H9 (cell line): ENCODE results near the gene CNNM4. TPM values are rescaled to one million over a fixed set of nuclear protein-coding genes. Genes with fewer than 3 reads are reported as not detected.

Source experiments
- DNase-seq: peaks from one replicate; pipeline ENCODE4 v3.0.0-alpha.2; 2017
- H2AFZ ChIP-seq: one replicate; pipeline ENCODE4 v1.6.1; 2013; ENCODE audit warnings: mild to moderate bottlenecking, low read length, control low read depth, moderate library complexity
- H2AK5ac ChIP-seq: 2 replicates; pipeline ENCODE4 v1.6.1; 2013; ENCODE audit warnings: low read length, control low read depth, mixed read lengths; ENCODE audit not compliant: insufficient read length
- H2BK120ac ChIP-seq: one replicate; pipeline ENCODE4 v1.6.1; 2013; ENCODE audit warnings: low read depth, mild to moderate bottlenecking, low read length, control low read depth, inconsistent platforms; ENCODE audit not compliant: poor library complexity, severe bottlenecking
- H2BK12ac ChIP-seq: 2 replicates; pipeline ENCODE4 v1.6.1; 2013; ENCODE audit warnings: low read length, control low read depth, mixed read lengths, low read depth; ENCODE audit not compliant: insufficient read length
- H2BK15ac ChIP-seq: 2 replicates; pipeline ENCODE4 v1.6.1; 2013; ENCODE audit warnings: low read depth, low read length, control low read depth
- H2BK20ac ChIP-seq: one replicate; pipeline ENCODE4 v1.6.1; 2013; ENCODE audit warnings: low read depth, mild to moderate bottlenecking, low read length, control low read depth, inconsistent platforms; ENCODE audit not compliant: poor library complexity, severe bottlenecking
- H2BK5ac ChIP-seq: 2 replicates; pipeline ENCODE4 v1.6.1; 2013; ENCODE audit warnings: low read length, control low read depth, mixed read lengths; ENCODE audit not compliant: insufficient read length
- H3K14ac ChIP-seq: 2 replicates; pipeline ENCODE4 v1.6.1; 2013; ENCODE audit warnings: low read length, control low read depth; ENCODE audit not compliant: insufficient read depth
- H3K18ac ChIP-seq: 2 replicates; pipeline ENCODE4 v1.6.1; 2013; ENCODE audit warnings: low read depth, mild to moderate bottlenecking, mixed read lengths, low read length, control low read depth; ENCODE audit not compliant: insufficient read length
- H3K23ac ChIP-seq: 2 replicates; pipeline ENCODE4 v1.6.1; 2013; ENCODE audit warnings: low read length, control low read depth, mixed read lengths, low read depth; ENCODE audit not compliant: insufficient read length
- H3K23me2 ChIP-seq: 2 replicates; pipeline ENCODE4 v1.6.1; 2013; ENCODE audit warnings: low read depth, mild to moderate bottlenecking, mixed read lengths, low read length, control low read depth; ENCODE audit not compliant: insufficient read length, poor library complexity, severe bottlenecking
- H3K27ac ChIP-seq: 2 replicates; pipeline ENCODE4 v1.5.1; 2013; ENCODE audit warnings: low read length, control low read depth, mixed read lengths, low read depth; ENCODE audit not compliant: insufficient read length
- H3K27me3 ChIP-seq: 2 replicates; pipeline ENCODE4 v1.6.1; 2013; ENCODE audit warnings: low read length, control low read depth, inconsistent platforms; ENCODE audit not compliant: insufficient read depth
- H3K4ac ChIP-seq: 2 replicates; pipeline ENCODE4 v1.6.1; 2013; ENCODE audit warnings: low read depth, mild to moderate bottlenecking, control low read depth, inconsistent platforms, low read length, moderate library complexity
- H3K4me1 ChIP-seq: 2 replicates; pipeline ENCODE4 v1.6.1; 2013; ENCODE audit warnings: low read length, control low read depth, inconsistent platforms; ENCODE audit not compliant: insufficient read depth
- H3K4me2 ChIP-seq: 2 replicates; pipeline ENCODE4 v1.6.1; 2013; ENCODE audit warnings: low read length, control low read depth, mixed read lengths; ENCODE audit not compliant: insufficient read length, insufficient read depth
- H3K56ac ChIP-seq: 2 replicates; pipeline ENCODE4 v1.6.1; 2013; ENCODE audit warnings: low read depth, mild to moderate bottlenecking, mixed read lengths, low read length, control low read depth; ENCODE audit not compliant: insufficient read length
- H3K79me1 ChIP-seq: 2 replicates; pipeline ENCODE4 v1.6.1; 2013; ENCODE audit warnings: low read depth, mild to moderate bottlenecking, moderate library complexity, low read length, control low read depth, inconsistent platforms; ENCODE audit not compliant: insufficient read depth, poor library complexity, severe bottlenecking
- H3K79me2 ChIP-seq: 2 replicates; pipeline ENCODE4 v1.6.1; 2013; ENCODE audit warnings: low read length, control low read depth, inconsistent platforms; ENCODE audit not compliant: insufficient read depth
- H3K9ac ChIP-seq: 2 replicates; pipeline ENCODE4 v1.6.1; 2013; ENCODE audit warnings: low read length, control low read depth, mixed read lengths; ENCODE audit not compliant: insufficient read length; ENCODE audit errors: extremely low read depth
- H3K9me3 ChIP-seq: one replicate; pipeline ENCODE4 v1.6.1; 2013; ENCODE audit warnings: low read depth, low read length, inconsistent platforms; ENCODE audit not compliant: control insufficient read depth
- H3T11ph ChIP-seq: one replicate; pipeline ENCODE4 v1.6.1; 2013; ENCODE audit warnings: mild to moderate bottlenecking, low read length, control low read depth, inconsistent platforms
- H4K20me1 ChIP-seq: one replicate; pipeline ENCODE4 v1.6.1; 2013; ENCODE audit not compliant: control insufficient read depth, insufficient read length, insufficient read depth
- H4K5ac ChIP-seq: 2 replicates; pipeline ENCODE4 v1.6.1; 2013; ENCODE audit warnings: low read depth, mild to moderate bottlenecking, mixed read lengths, low read length, control low read depth; ENCODE audit not compliant: insufficient read length
- H4K8ac ChIP-seq: replicated peaks from 2 replicates; pipeline ENCODE4 v1.6.1; 2013; ENCODE audit warnings: low read length, control low read depth, mixed read lengths, low read depth; ENCODE audit not compliant: insufficient read length
- H4K91ac ChIP-seq: 2 replicates; pipeline ENCODE4 v1.6.1; 2013; ENCODE audit warnings: low read depth, mild to moderate bottlenecking, moderate library complexity, mixed read lengths, low read length, control low read depth; ENCODE audit not compliant: insufficient read length
- H3K27ac Mint-ChIP-seq, 3 experiments: 2 replicates in 2 of 3; 3 replicates in 1 of 3; pipeline ENCODE4 v1.8.0; 2020 to 2021; ENCODE audit warnings: mixed read lengths in 3 of 3, mild to moderate bottlenecking in 1 of 3, moderate library complexity in 1 of 3
- H3K27me3 Mint-ChIP-seq: 2 replicates; pipeline ENCODE4 v1.8.0; 2021; ENCODE audit warnings: low read depth, mild to moderate bottlenecking, moderate library complexity, mixed read lengths
- H3K36me3 Mint-ChIP-seq, 3 experiments: 2 replicates in 2 of 3; 3 replicates in 1 of 3; pipeline ENCODE4 v1.8.0; 2020 to 2021; ENCODE audit warnings: low read depth in 3 of 3, mixed read lengths in 3 of 3; ENCODE audit not compliant: insufficient read depth in 1 of 3
- H3K4me1 Mint-ChIP-seq, 2 experiments: 2 replicates each; pipeline ENCODE4 v1.8.0; 2020; ENCODE audit warnings: mixed read lengths in 2 of 2
- H3K4me3 Mint-ChIP-seq, 2 experiments: 2 replicates in 1 of 2; 3 replicates in 1 of 2; pipeline ENCODE4 v1.8.0; 2020 to 2021; ENCODE audit warnings: mild to moderate bottlenecking in 2 of 2, mixed read lengths in 2 of 2, moderate library complexity in 1 of 2
- H3K9me3 Mint-ChIP-seq, 2 experiments: 2 replicates in 1 of 2; 3 replicates in 1 of 2; pipeline ENCODE4 v1.8.0; 2020; ENCODE audit warnings: mild to moderate bottlenecking in 2 of 2, mixed read lengths in 2 of 2, moderate library complexity in 1 of 2
- CTCF ChIP-seq: fragments of 200-600 bp; sonication (generic); conservative IDR thresholded peaks from 3 replicates; pipeline ENCODE4 v1.8.0; 2021; ENCODE audit warnings: antibody characterized with exemption, mild to moderate bottlenecking
- WGBS: extraction: QIAGEN DNeasy Blood & Tissue Kit; methylation state at CpG from one replicate; pipeline ENCODE4 v1.1.7; 2013; ENCODE audit warnings: missing lambda C conversion rate, low lambda C conversion rate, mixed read lengths; ENCODE audit not compliant: insufficient read length; ENCODE audit errors: extremely low coverage; 5-methylcytosine and 5-hydroxymethylcytosine counted together
- total RNA-seq: library from RNA; stranded (reverse); gene quantifications from 2 replicates; pipeline ENCODE4 v1.2.1, GENCODE V29; 2021

Gene CNNM4
- total RNA-seq, 1 experiment from 2014 or later: 8.5 TPM

- Mint-ChIP-seq H3K9me3 (peaks cover 0 to 4% of the 10 kb centered on the region in 2 experiments; a peak in 1 of 5 replicates), H3K27ac (no peak overlapping the region; a peak in 1 of 7 replicates), H3K36me3 (peaks cover 8 to 11% (median 9%) of the 10 kb centered on the region in 3 experiments; a peak in 6 of 7 replicates), H3K4me1 (peaks cover 6 to 7% of the 10 kb centered on the region in 2 experiments), H3K4me3 (no peak overlapping the region), H3K27me3 (no peaks in the 10 kb centered on the region; the same call in 1 of the 2 replicates)
- Histone ChIP-seq H3K9me3 (no peaks in the 10 kb centered on the region), H3K23ac (no peak overlapping the region), H4K91ac (no peak overlapping the region), H2BK12ac (no peak overlapping the region), H3K79me1 (no peaks in the 10 kb centered on the region), H2AK5ac (no peak overlapping the region), H2AFZ (no peak overlapping the region), H3K9ac (no peak overlapping the region), H3K14ac (no peak overlapping the region), H2BK120ac (no peak overlapping the region), H4K8ac (no peak overlapping the region), H3K56ac (no peak overlapping the region), H2BK15ac (no peak overlapping the region), H3K4me1 (no peaks in the 10 kb centered on the region), H2BK5ac (no peak overlapping the region), H3K27me3 (no peaks in the 10 kb centered on the region), H4K20me1 (no peaks in the 10 kb centered on the region), H3K4ac (no peak overlapping the region), H3K79me2 (no peaks in the 10 kb centered on the region), H3K4me2 (no peak overlapping the region), H3K27ac (no peak overlapping the region), H4K5ac (no peak overlapping the region), H2BK20ac (no peak overlapping the region), H3K18ac (no peak overlapping the region), H3T11ph (no peak overlapping the region), H3K23me2 (peaks cover 4% of the 10 kb centered on the region)
- no peak for TF ChIP-seq CTCF
- WGBS: no CpG with 5 or more reads among the region's 5 CpGs
- no peak for DNase-seq
Measured at GRCh38 chr2:96810783-96811192, 50.1 kb downstream of the CNNM4 start.
